Measurements from ENCODE around the gene PDE6B.

DNA sequence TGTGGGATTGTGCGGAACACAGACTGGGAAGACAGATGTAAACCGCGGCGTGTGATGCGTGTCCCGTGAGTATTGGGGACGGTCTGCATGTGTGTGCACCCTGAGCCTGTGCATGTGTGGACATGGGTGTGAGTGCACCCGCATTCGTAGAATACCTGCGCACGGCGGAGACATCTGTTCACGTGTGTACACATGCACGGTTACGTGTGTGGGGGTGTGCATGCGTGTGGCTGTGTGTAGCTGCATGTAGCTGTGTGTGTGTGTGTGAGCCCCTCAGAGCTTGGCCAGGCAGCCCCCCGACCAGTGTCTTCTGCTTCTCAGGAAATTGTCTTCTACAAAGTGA is 29.1 kb downstream of the PDE6B start:
- TF ChIP-seq, protein P1, sequence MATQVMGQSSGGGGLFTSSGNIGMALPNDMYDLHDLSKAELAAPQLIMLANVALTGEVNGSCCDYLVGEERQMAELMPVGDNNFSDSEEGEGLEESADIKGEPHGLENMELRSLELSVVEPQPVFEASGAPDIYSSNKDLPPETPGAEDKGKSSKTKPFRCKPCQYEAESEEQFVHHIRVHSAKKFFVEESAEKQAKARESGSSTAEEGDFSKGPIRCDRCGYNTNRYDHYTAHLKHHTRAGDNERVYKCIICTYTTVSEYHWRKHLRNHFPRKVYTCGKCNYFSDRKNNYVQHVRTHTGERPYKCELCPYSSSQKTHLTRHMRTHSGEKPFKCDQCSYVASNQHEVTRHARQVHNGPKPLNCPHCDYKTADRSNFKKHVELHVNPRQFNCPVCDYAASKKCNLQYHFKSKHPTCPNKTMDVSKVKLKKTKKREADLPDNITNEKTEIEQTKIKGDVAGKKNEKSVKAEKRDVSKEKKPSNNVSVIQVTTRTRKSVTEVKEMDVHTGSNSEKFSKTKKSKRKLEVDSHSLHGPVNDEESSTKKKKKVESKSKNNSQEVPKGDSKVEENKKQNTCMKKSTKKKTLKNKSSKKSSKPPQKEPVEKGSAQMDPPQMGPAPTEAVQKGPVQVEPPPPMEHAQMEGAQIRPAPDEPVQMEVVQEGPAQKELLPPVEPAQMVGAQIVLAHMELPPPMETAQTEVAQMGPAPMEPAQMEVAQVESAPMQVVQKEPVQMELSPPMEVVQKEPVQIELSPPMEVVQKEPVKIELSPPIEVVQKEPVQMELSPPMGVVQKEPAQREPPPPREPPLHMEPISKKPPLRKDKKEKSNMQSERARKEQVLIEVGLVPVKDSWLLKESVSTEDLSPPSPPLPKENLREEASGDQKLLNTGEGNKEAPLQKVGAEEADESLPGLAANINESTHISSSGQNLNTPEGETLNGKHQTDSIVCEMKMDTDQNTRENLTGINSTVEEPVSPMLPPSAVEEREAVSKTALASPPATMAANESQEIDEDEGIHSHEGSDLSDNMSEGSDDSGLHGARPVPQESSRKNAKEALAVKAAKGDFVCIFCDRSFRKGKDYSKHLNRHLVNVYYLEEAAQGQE (IDR thresholded peaks at IDR 0.05; ENCODE audit: insufficient read depth in 1 of 2, low read depth in 2 of 2, low read length in 2 of 2): no peak
- TF ChIP-seq POLR2AphosphoS5 (IDR thresholded peaks at IDR 0.05; ENCODE audit: low read depth, low read length) (no peak), TAF1 (IDR thresholded peaks at IDR 0.05; ENCODE audit: borderline replicate concordance, insufficient read depth, low read length) (no peak), SIN3A (IDR thresholded peaks at IDR 0.05; ENCODE audit: borderline replicate concordance, insufficient read depth, low read length) (no peak), FOXP2 (optimal IDR thresholded peaks at IDR 0.05; ENCODE audit: borderline replicate concordance, extremely low read depth, extremely low read length, insufficient read depth) (no peak)
